A549 (cell line): ENCODE data around the gene FOSL1.

Source experiments
- CEBPB ChIP-seq, 2 experiments: fragments of >200 bp in 1 of 2; sonication (Bioruptor Twin) in 1 of 2; formaldehyde crosslinking in 1 of 2; IDR thresholded peaks; 2 replicates each; pipeline ENCODE4 v1.6.1; 2012 to 2016
- CHD4 ChIP-seq: fragments of 200-600 bp; sonication (generic); IDR thresholded peaks from 2 replicates; pipeline ENCODE4 v1.6.1; 2016; ENCODE audit warnings: antibody characterized with exemption, mild to moderate bottlenecking, borderline replicate concordance
- EP300 ChIP-seq, 2 experiments: fragments of >200 bp; sonication (Bioruptor Twin); formaldehyde crosslinking; IDR thresholded peaks; 2 replicates in 1 of 2; 3 replicates in 1 of 2; pipeline ENCODE4 v1.6.1; 2016 to 2017
- KDM5A ChIP-seq: fragments of 200-600 bp; sonication (generic); IDR thresholded peaks from 2 replicates; pipeline ENCODE4 v1.6.1; 2016; ENCODE audit warnings: antibody characterized with exemption, mild to moderate bottlenecking
- MAFK ChIP-seq: fragments of 450-650 bp; IDR thresholded peaks from 2 replicates; pipeline ENCODE4 v1.6.1; 2014; ENCODE audit not compliant: partially characterized antibody
- POLR2AphosphoS2 ChIP-seq: conservative IDR thresholded peaks from 2 replicates; pipeline ENCODE4 v1.6.1; 2012; ENCODE audit warnings: low read length, improper control_type of control experiment, inconsistent platforms
- RARB ChIP-seq: fragments of 250-450 bp; sonication (Bioruptor Pico); IDR thresholded peaks from 2 replicates; pipeline ENCODE4 v1.8.0; 2021; ENCODE audit warnings: mild to moderate bottlenecking, moderate library complexity
- RFX5 ChIP-seq: fragments of 450-650 bp; IDR thresholded peaks from 2 replicates; pipeline ENCODE4 v1.7.1; 2014; ENCODE audit warnings: antibody characterized with exemption, mild to moderate bottlenecking, moderate library complexity
- SMC3 ChIP-seq: fragments of >200 bp; sonication (Bioruptor Twin); formaldehyde crosslinking; IDR thresholded peaks from 3 replicates; pipeline ENCODE4 v1.6.1; 2018; ENCODE audit warnings: inconsistent platforms
- SREBF2 ChIP-seq: fragments of 450-650 bp; IDR thresholded peaks from 2 replicates; pipeline ENCODE4 v1.6.1; 2014; ENCODE audit warnings: mild to moderate bottlenecking, moderate library complexity
- TF ChIP-seq, protein P1 (sequence below): fragments of >200 bp; sonication (Bioruptor Twin); formaldehyde crosslinking; IDR thresholded peaks from 3 replicates; pipeline ENCODE4 v1.5.1; 2016
- TF ChIP-seq, protein P2 (sequence below): IDR thresholded peaks from 2 replicates; pipeline ENCODE4 v1.6.1; 2012
- TF ChIP-seq, protein P3 (sequence below): fragments of 200-600 bp; sonication (generic); IDR thresholded peaks from 2 replicates; pipeline ENCODE4 v1.6.1; 2016; ENCODE audit warnings: antibody characterized with exemption, mild to moderate bottlenecking, moderate library complexity

DNA sequence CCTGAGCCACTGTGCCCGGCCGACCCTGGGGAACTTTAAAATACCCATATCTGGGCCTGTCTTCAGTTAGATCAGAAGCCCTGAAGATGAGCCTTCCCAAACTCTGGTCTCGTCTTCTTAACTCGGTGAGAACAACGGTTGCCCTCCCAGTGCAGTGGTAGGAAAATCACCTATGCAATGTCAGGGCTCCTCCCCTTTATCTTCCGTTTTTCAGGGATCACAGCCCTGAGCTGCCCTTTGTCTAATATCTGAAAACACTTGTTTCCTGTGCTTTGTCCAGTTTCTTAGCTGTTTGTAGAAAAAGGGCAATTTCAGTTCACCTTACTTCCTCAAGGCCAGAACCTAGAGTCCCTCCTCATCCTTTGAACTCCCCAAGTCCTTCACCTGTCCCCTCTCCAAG lies 28.5 kb upstream of the FOSL1 start:
- TF ChIP-seq SREBF2 (no peak), CHD4 (no peak), POLR2AphosphoS2 (no peak), RARB (CRISPR knock-in tag) (no peak), RFX5 (no peak), MAFK (no peak), KDM5A (no peak), CEBPB (IDR thresholded peaks at IDR 0.05) (no peak), SMC3 (no peak), EP300 (IDR thresholded peaks at IDR 0.05) (no peak)
- TF ChIP-seq, protein P1, sequence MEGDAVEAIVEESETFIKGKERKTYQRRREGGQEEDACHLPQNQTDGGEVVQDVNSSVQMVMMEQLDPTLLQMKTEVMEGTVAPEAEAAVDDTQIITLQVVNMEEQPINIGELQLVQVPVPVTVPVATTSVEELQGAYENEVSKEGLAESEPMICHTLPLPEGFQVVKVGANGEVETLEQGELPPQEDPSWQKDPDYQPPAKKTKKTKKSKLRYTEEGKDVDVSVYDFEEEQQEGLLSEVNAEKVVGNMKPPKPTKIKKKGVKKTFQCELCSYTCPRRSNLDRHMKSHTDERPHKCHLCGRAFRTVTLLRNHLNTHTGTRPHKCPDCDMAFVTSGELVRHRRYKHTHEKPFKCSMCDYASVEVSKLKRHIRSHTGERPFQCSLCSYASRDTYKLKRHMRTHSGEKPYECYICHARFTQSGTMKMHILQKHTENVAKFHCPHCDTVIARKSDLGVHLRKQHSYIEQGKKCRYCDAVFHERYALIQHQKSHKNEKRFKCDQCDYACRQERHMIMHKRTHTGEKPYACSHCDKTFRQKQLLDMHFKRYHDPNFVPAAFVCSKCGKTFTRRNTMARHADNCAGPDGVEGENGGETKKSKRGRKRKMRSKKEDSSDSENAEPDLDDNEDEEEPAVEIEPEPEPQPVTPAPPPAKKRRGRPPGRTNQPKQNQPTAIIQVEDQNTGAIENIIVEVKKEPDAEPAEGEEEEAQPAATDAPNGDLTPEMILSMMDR = no peak
- TF ChIP-seq, protein P2, sequence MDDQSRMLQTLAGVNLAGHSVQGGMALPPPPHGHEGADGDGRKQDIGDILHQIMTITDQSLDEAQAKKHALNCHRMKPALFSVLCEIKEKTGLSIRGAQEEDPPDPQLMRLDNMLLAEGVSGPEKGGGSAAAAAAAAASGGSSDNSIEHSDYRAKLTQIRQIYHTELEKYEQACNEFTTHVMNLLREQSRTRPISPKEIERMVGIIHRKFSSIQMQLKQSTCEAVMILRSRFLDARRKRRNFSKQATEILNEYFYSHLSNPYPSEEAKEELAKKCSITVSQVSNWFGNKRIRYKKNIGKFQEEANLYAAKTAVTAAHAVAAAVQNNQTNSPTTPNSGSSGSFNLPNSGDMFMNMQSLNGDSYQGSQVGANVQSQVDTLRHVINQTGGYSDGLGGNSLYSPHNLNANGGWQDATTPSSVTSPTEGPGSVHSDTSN = no peak
- TF ChIP-seq, protein P3, sequence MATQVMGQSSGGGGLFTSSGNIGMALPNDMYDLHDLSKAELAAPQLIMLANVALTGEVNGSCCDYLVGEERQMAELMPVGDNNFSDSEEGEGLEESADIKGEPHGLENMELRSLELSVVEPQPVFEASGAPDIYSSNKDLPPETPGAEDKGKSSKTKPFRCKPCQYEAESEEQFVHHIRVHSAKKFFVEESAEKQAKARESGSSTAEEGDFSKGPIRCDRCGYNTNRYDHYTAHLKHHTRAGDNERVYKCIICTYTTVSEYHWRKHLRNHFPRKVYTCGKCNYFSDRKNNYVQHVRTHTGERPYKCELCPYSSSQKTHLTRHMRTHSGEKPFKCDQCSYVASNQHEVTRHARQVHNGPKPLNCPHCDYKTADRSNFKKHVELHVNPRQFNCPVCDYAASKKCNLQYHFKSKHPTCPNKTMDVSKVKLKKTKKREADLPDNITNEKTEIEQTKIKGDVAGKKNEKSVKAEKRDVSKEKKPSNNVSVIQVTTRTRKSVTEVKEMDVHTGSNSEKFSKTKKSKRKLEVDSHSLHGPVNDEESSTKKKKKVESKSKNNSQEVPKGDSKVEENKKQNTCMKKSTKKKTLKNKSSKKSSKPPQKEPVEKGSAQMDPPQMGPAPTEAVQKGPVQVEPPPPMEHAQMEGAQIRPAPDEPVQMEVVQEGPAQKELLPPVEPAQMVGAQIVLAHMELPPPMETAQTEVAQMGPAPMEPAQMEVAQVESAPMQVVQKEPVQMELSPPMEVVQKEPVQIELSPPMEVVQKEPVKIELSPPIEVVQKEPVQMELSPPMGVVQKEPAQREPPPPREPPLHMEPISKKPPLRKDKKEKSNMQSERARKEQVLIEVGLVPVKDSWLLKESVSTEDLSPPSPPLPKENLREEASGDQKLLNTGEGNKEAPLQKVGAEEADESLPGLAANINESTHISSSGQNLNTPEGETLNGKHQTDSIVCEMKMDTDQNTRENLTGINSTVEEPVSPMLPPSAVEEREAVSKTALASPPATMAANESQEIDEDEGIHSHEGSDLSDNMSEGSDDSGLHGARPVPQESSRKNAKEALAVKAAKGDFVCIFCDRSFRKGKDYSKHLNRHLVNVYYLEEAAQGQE = no peak
